OCI-LY1 (cell line): ENCODE results near the gene POLR3H.

Experiments
- H2AFZ ChIP-seq: fragments of 200-600 bp; sonication (generic), shearing (Covaris generic); 2 replicates; pipeline ENCODE4 v1.6.0; 2014; ENCODE audit warnings: antibody characterized with exemption, mild to moderate bottlenecking, low read length
- H3F3A ChIP-seq: fragments of 200-600 bp; sonication (generic), shearing (Covaris generic); 2 replicates; pipeline ENCODE4 v1.6.0; 2014; ENCODE audit warnings: mild to moderate bottlenecking, antibody characterized with exemption, low read length, moderate library complexity; ENCODE audit not compliant: insufficient read depth
- H3K27ac ChIP-seq: fragments of 200-600 bp; sonication (generic); 2 replicates; pipeline ENCODE4 v1.5.1; 2014; ENCODE audit warnings: low read length, mixed run types, mild to moderate bottlenecking, low read depth; ENCODE audit not compliant: poor library complexity, severe bottlenecking
- H3K27me3 ChIP-seq: fragments of 200-600 bp; sonication (generic); 2 replicates; pipeline ENCODE4 v1.6.0; 2014; ENCODE audit warnings: antibody characterized with exemption, mild to moderate bottlenecking, low read length, moderate library complexity; ENCODE audit not compliant: insufficient read depth
- H3K36me3 ChIP-seq: fragments of 200-600 bp; sonication (generic); 2 replicates; pipeline ENCODE4 v1.6.1; 2014; ENCODE audit warnings: mild to moderate bottlenecking, antibody characterized with exemption, low read length, moderate library complexity, mixed read lengths; ENCODE audit not compliant: insufficient read depth
- H3K4me1 ChIP-seq: fragments of 200-600 bp; sonication (generic); 2 replicates; pipeline ENCODE4 v1.5.1; 2014; ENCODE audit warnings: mild to moderate bottlenecking, low read length, moderate library complexity; ENCODE audit not compliant: insufficient read depth, severe bottlenecking
- H3K4me2 ChIP-seq: fragments of 200-600 bp; sonication (generic), shearing (Covaris generic); 2 replicates; pipeline ENCODE4 v1.6.1; 2014; ENCODE audit warnings: low read length
- H3K4me3 ChIP-seq: fragments of 200-600 bp; sonication (generic); 2 replicates; pipeline ENCODE4 v1.5.1; 2014; ENCODE audit warnings: low read length, low read depth, mild to moderate bottlenecking, mixed read lengths; ENCODE audit not compliant: poor library complexity, severe bottlenecking
- H3K79me2 ChIP-seq: fragments of 200-600 bp; shearing (Covaris generic); 2 replicates; pipeline ENCODE4 v1.6.1; 2016; ENCODE audit warnings: mixed run types, low read length, mixed read lengths; ENCODE audit not compliant: insufficient read depth
- H3K9ac ChIP-seq: fragments of 200-600 bp; sonication (generic), shearing (Covaris generic); 2 replicates; pipeline ENCODE4 v1.6.1; 2014; ENCODE audit warnings: mild to moderate bottlenecking, low read length, mixed read lengths
- H3K9me2 ChIP-seq: fragments of 200-600 bp; sonication (generic), shearing (Covaris generic); 2 replicates; pipeline ENCODE4 v1.6.1; 2014; ENCODE audit warnings: low read depth, mild to moderate bottlenecking, low read length, mixed read lengths
- H3K9me3 ChIP-seq: fragments of 200-600 bp; shearing (Covaris generic); 2 replicates; pipeline ENCODE4 v1.6.1; 2014; ENCODE audit warnings: low read length, mixed read lengths
- H4K20me1 ChIP-seq: fragments of 200-600 bp; sonication (generic), shearing (Covaris generic); 2 replicates; pipeline ENCODE4 v1.6.0; 2016; ENCODE audit warnings: mild to moderate bottlenecking, low read length; ENCODE audit not compliant: insufficient read depth
- CTCF ChIP-seq: fragments of 200-600 bp; sonication (generic), shearing (Covaris generic); IDR thresholded peaks from 2 replicates; pipeline ENCODE4 v1.5.1; 2017; ENCODE audit warnings: mild to moderate bottlenecking, antibody characterized with exemption, low read length, moderate library complexity, mixed read lengths
- EZH2 ChIP-seq: fragments of 200-600 bp; sonication (generic), shearing (Covaris generic); IDR thresholded peaks from 2 replicates; pipeline ENCODE4 v1.8.0; 2017; ENCODE audit warnings: borderline replicate concordance, mixed run types, mild to moderate bottlenecking, antibody characterized with exemption, low read length, moderate library complexity, mixed read lengths

POLR3H gene

GRCh38 chr22:41582694-41583093 is 38.4 kb upstream of the POLR3H start:
- Histone ChIP-seq H3K27me3 (no peaks in the 10 kb centered on the region), H3K9ac (no peak overlapping the region), H3K9me2 (no peaks in the 10 kb centered on the region), H4K20me1 (no peaks in the 10 kb centered on the region), H3K4me1 (peaks cover 4% of the 10 kb centered on the region), H3K27ac (no peak overlapping the region), H3K9me3 (no peaks in the 10 kb centered on the region), H3K4me2 (no peak overlapping the region), H2AFZ (no peak overlapping the region), H3K79me2 (no peaks in the 10 kb centered on the region), H3K4me3 (no peak overlapping the region), H3F3A (no peaks in the 10 kb centered on the region), H3K36me3 (peaks cover 21% of the 10 kb centered on the region; the same call in 1 of the 2 replicates)
- TF ChIP-seq CTCF = no peak
- no peak for TF ChIP-seq EZH2

GRCh38 chr22:41579997-41580355 is 35.7 kb upstream of the POLR3H start:
- no peaks in the 10 kb centered on the region for H3K27me3 ChIP-seq
- H3K4me2 ChIP-seq = no peak overlapping the region
- H3K9ac ChIP-seq = no peak overlapping the region
- no peaks in the 10 kb centered on the region for H3K4me1 ChIP-seq
- no peaks in the 10 kb centered on the region for H3F3A ChIP-seq
- H3K9me2 ChIP-seq = no peaks in the 10 kb centered on the region
- no peaks in the 10 kb centered on the region for H3K9me3 ChIP-seq
- TF ChIP-seq EZH2 (no peak), CTCF (no peak)
- peaks cover 29% of the 10 kb centered on the region for H3K36me3 ChIP-seq
- H2AFZ ChIP-seq = no peak overlapping the region
- H3K4me3 ChIP-seq = no peak overlapping the region
- no peaks in the 10 kb centered on the region for H4K20me1 ChIP-seq
- H3K27ac ChIP-seq = no peak overlapping the region
- H3K79me2 ChIP-seq = no peaks in the 10 kb centered on the region

GRCh38 chr22:41579297-41579996 is 35.2 kb upstream of the POLR3H start:
- Histone ChIP-seq H4K20me1 (no peaks in the 10 kb centered on the region), H3K4me1 (no peaks in the 10 kb centered on the region), H2AFZ (no peak overlapping the region), H3F3A (no peaks in the 10 kb centered on the region), H3K79me2 (no peaks in the 10 kb centered on the region), H3K4me2 (no peak overlapping the region), H3K9me2 (no peaks in the 10 kb centered on the region), H3K27me3 (no peaks in the 10 kb centered on the region), H3K4me3 (no peak overlapping the region), H3K9ac (no peak overlapping the region), H3K36me3 (peaks cover 25% of the 10 kb centered on the region), H3K27ac (no peak overlapping the region), H3K9me3 (no peaks in the 10 kb centered on the region)
- TF ChIP-seq EZH2 = no peak
- TF ChIP-seq CTCF = no peak
